ENCODE data around the gene HSPB7.

The HSPB7 gene

GRCh38 chr1:16012590-16013219 lies 5.1 kb downstream of the HSPB7 start (continued):
- no peak for TF ChIP-seq PRDM2 (tag by site-specific recombination; IDR thresholded peaks at IDR 0.05; ENCODE audit: borderline replicate concordance)
- TF ChIP-seq KLF1 (tag by site-specific recombination; IDR thresholded peaks at IDR 0.05) = no peak
- TF ChIP-seq EGR2 (tag by site-specific recombination; IDR thresholded peaks at IDR 0.05; ENCODE audit: low read depth) = no peak
- TF ChIP-seq, protein P1, sequence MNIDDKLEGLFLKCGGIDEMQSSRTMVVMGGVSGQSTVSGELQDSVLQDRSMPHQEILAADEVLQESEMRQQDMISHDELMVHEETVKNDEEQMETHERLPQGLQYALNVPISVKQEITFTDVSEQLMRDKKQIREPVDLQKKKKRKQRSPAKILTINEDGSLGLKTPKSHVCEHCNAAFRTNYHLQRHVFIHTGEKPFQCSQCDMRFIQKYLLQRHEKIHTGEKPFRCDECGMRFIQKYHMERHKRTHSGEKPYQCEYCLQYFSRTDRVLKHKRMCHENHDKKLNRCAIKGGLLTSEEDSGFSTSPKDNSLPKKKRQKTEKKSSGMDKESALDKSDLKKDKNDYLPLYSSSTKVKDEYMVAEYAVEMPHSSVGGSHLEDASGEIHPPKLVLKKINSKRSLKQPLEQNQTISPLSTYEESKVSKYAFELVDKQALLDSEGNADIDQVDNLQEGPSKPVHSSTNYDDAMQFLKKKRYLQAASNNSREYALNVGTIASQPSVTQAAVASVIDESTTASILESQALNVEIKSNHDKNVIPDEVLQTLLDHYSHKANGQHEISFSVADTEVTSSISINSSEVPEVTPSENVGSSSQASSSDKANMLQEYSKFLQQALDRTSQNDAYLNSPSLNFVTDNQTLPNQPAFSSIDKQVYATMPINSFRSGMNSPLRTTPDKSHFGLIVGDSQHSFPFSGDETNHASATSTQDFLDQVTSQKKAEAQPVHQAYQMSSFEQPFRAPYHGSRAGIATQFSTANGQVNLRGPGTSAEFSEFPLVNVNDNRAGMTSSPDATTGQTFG (tag by site-specific recombination; IDR thresholded peaks at IDR 0.05; ENCODE audit: borderline replicate concordance) = no peak

DNA sequence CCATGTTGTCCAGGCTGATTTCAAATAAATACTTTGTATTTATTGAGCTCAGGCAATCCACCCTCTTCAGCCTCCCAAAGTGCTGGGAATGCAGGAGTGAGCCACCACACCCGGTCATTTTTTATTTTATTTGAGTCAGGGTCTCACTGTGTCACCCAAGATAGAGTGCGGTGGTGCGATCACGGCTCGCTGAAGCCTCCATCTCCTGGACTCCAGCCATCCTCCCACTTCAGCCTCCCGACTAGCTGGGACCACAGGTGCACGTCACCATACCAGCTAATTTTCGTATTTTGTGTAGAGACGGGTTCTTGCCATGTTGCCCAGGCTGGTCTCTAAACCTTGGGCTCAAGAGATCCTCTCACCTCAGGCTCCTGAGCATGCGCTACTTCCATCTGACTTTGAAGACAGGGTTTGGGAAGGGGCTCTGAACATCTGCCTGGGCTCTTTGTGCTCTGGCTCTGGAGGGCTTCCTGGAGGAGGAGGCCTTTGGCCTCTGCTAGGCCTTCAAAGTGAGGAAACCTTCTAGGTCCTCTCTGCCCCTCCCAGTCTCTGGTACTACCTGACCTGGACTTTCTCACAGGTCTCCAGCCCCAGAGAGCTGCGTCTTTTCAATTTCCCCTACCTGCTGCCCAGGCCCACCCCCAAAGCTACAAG lies 5.8 kb downstream of the HSPB7 start:
- ChIA-PET POLR2A (no interaction called here), CTCF (interaction anchor here (0.6 to 1.5 kb wide), 3 partner anchors 171 to 192 kb away, joined by 3 to 4 read pairs (median 3); no protein-coding TSS in a partner anchor)
- Histone ChIP-seq H3K4me3 (ENCODE audit: low read depth, low read length) (no peak overlapping the region), H3K27ac (ENCODE audit: extremely low read depth, low read depth, low read length) (no peak overlapping the region), H3K36me3 (ENCODE audit: control insufficient read depth in 2 of 2, insufficient read depth in 1 of 2, low read length in 2 of 2) (no peaks in the 10 kb centered on the region), H3K4me1 (ENCODE audit: control insufficient read depth, insufficient read depth, low read length) (no peaks in the 10 kb centered on the region), H3K9me3 (ENCODE audit: control insufficient read depth, insufficient read depth, low read depth, low read length) (no peaks in the 10 kb centered on the region)
- TF ChIP-seq ZEB2 (tag by site-specific recombination; IDR thresholded peaks at IDR 0.05) (no peak), CTCF (tag by site-specific recombination; IDR thresholded peaks at IDR 0.05) (no peak), ZNF488 (tag by site-specific recombination; IDR thresholded peaks at IDR 0.05) (no peak), OVOL3 (tag by site-specific recombination; IDR thresholded peaks at IDR 0.05) (no peak), ZNF626 (tag by site-specific recombination; IDR thresholded peaks at IDR 0.05) (no peak), PRDM4 (tag by site-specific recombination; IDR thresholded peaks at IDR 0.05) (no peak), KLF10 (tag by site-specific recombination; IDR thresholded peaks at IDR 0.05) (no peak), ZNF324 (tag by site-specific recombination; IDR thresholded peaks at IDR 0.05) (no peak)

Data from HEK293 (cell line).